ENCODE data around the gene FUOM.
A peak's percentile ranks its signal among the peaks of the same experiment; 100 is the strongest.

The FUOM gene

GRCh38 chr10:133337370-133337725 is 20.5 kb downstream of the FUOM start:
- H3K27me3 ChIP-seq (ENCODE audit: insufficient read depth, poor library complexity, severe bottlenecking): peaks cover 29% of the 10 kb centered on the region

DNA sequence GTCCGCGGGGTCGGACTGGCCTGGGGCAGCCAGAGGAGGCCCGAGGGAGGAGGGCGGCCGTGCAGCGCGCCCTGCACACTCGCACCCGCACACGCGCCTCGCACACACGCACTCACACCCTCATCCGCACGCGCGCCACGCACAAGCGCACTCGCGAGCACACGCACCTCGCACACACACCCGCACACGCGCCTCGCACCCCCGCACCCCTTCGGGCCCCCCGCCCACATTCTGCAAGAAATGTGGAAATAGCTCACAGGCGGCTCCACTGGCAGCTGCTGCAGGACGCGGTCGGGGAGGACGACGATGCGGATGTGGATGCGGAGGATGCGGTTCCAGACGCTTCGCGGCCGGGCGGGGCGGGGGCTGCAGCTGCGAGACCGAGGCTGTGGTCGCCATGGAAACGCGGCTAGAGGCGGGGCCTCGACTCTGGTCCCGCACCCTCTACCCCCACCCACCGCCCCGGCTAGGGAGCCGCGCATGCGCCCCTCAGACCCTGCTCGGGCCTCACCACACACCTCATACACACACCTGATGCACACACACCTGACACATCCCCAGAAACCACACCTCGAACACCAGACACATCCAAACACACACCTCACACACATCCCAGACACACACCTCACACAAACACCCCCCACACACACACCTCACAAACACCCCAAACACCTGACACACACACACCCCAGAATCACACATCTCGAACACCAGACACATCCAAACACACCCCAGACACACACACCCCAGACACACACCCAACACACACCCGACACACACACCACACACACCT is 21.0 kb downstream of the FUOM start, which contains the start of gene CALY:
Gene CALY (minus strand): TSS at position 320 of the 793 bp plus-strand sequence. CDS start 7,907 bp downstream, outside the sequence.
- no peak within 1 kb of the TSS for H3K27ac ChIP-seq (replicated peaks)
- DNase-seq (ENCODE audit: low read depth in 1 of 2, low spot score in 1 of 2): peak in 1 of 2 experiments; percentile 76
- H3K27me3 ChIP-seq (ENCODE audit: insufficient read depth, poor library complexity, severe bottlenecking): peaks cover 29% of the 10 kb centered on the region
- TF ChIP-seq SPI1 (IDR thresholded peaks at IDR 0.05; ENCODE audit: borderline replicate concordance, low read depth) (no peak), GABPA (IDR thresholded peaks at IDR 0.05; ENCODE audit: low read depth) (no peak), POLR2AphosphoS5 (IDR thresholded peaks at IDR 0.05; ENCODE audit: low read depth) (peak; percentile 82)
- TF ChIP-seq, protein P1, sequence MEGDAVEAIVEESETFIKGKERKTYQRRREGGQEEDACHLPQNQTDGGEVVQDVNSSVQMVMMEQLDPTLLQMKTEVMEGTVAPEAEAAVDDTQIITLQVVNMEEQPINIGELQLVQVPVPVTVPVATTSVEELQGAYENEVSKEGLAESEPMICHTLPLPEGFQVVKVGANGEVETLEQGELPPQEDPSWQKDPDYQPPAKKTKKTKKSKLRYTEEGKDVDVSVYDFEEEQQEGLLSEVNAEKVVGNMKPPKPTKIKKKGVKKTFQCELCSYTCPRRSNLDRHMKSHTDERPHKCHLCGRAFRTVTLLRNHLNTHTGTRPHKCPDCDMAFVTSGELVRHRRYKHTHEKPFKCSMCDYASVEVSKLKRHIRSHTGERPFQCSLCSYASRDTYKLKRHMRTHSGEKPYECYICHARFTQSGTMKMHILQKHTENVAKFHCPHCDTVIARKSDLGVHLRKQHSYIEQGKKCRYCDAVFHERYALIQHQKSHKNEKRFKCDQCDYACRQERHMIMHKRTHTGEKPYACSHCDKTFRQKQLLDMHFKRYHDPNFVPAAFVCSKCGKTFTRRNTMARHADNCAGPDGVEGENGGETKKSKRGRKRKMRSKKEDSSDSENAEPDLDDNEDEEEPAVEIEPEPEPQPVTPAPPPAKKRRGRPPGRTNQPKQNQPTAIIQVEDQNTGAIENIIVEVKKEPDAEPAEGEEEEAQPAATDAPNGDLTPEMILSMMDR (IDR thresholded peaks at IDR 0.05; ENCODE audit: insufficient read depth, low read length): no peak
- TF ChIP-seq, protein P2, sequence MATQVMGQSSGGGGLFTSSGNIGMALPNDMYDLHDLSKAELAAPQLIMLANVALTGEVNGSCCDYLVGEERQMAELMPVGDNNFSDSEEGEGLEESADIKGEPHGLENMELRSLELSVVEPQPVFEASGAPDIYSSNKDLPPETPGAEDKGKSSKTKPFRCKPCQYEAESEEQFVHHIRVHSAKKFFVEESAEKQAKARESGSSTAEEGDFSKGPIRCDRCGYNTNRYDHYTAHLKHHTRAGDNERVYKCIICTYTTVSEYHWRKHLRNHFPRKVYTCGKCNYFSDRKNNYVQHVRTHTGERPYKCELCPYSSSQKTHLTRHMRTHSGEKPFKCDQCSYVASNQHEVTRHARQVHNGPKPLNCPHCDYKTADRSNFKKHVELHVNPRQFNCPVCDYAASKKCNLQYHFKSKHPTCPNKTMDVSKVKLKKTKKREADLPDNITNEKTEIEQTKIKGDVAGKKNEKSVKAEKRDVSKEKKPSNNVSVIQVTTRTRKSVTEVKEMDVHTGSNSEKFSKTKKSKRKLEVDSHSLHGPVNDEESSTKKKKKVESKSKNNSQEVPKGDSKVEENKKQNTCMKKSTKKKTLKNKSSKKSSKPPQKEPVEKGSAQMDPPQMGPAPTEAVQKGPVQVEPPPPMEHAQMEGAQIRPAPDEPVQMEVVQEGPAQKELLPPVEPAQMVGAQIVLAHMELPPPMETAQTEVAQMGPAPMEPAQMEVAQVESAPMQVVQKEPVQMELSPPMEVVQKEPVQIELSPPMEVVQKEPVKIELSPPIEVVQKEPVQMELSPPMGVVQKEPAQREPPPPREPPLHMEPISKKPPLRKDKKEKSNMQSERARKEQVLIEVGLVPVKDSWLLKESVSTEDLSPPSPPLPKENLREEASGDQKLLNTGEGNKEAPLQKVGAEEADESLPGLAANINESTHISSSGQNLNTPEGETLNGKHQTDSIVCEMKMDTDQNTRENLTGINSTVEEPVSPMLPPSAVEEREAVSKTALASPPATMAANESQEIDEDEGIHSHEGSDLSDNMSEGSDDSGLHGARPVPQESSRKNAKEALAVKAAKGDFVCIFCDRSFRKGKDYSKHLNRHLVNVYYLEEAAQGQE (IDR thresholded peaks at IDR 0.05; ENCODE audit: insufficient replicate concordance, low read depth): no peak
- H3K4me3 ChIP-seq (replicated peaks; ENCODE audit: insufficient read depth, low read length): no peak within 1 kb of the TSS

More at GRCh38 chr10:133337370-133337725, 20.5 kb downstream of the FUOM start:
- Histone ChIP-seq H3K27ac (replicated peaks) (no peak overlapping the region), H3K4me3 (replicated peaks; ENCODE audit: insufficient read depth, low read length) (no peak overlapping the region)
- TF ChIP-seq, protein P2 (IDR thresholded peaks at IDR 0.05; ENCODE audit: insufficient replicate concordance, low read depth): no peak
- TF ChIP-seq, protein P1 (IDR thresholded peaks at IDR 0.05; ENCODE audit: insufficient read depth, low read length): no peak
- TF ChIP-seq POLR2AphosphoS5 (IDR thresholded peaks at IDR 0.05; ENCODE audit: low read depth): no peak
- TF ChIP-seq SPI1 (IDR thresholded peaks at IDR 0.05; ENCODE audit: borderline replicate concordance, low read depth): no peak
- TF ChIP-seq GABPA (IDR thresholded peaks at IDR 0.05; ENCODE audit: low read depth): no peak
- no peak for DNase-seq (ENCODE audit: low read depth in 1 of 2, low spot score in 1 of 2)

DNA sequence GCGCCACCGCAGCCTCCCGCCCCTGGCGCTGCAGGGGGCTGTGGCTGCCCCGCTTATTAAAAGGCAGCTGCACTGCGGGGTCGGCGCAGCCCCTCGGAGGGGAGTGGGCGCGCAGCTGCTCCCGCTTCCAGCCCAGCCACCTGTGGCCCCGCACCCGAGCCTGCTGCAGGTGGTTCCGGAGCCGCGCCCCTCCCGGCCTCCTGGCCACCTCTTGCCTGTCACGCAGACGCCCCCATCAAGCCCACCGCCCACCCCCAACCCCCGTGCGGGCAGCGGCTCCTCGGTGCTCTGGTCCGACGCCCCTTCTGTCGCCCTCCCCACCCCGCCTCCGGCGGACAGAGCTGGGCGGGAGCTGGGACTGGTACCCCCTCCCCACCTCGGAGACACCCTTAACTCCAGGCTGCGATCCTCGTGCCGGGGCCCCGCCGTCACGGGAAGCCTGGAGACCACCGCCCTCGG is 21.7 kb downstream of the FUOM start:
- DNase-seq (ENCODE audit: low read depth in 1 of 2, low spot score in 1 of 2): no peak
- Histone ChIP-seq H3K27ac (replicated peaks) (no peak overlapping the region), H3K27me3 (ENCODE audit: insufficient read depth, poor library complexity, severe bottlenecking) (peaks cover 29% of the 10 kb centered on the region), H3K4me3 (replicated peaks; ENCODE audit: insufficient read depth, low read length) (no peak overlapping the region)
- TF ChIP-seq GABPA (IDR thresholded peaks at IDR 0.05; ENCODE audit: low read depth): no peak
- TF ChIP-seq, protein P2 (IDR thresholded peaks at IDR 0.05; ENCODE audit: insufficient replicate concordance, low read depth): no peak
